Prostate gland (tissue), 2 donors: Measurements from ENCODE around the gene ARHGEF38.

Experiments used
- CTCF ChIP-seq, 4 experiments: fragments of 200-600 bp in 2 of 4; fragments of 450-650 bp in 2 of 4; sonication (generic) in 2 of 4; IDR thresholded peaks; 1 replicate in 3 of 4; 2 replicates in 1 of 4; pipeline ENCODE4 v1.5.1; 2016 to 2019; ENCODE audit warnings: antibody characterized with exemption in 4 of 4, mild to moderate bottlenecking in 2 of 4, moderate library complexity in 2 of 4
- POLR2A ChIP-seq: fragments of 450-650 bp; IDR thresholded peaks from one replicate; pipeline ENCODE4 v1.6.1; 2016; ENCODE audit warnings: antibody characterized with exemption, mild to moderate bottlenecking
- POLR2AphosphoS5 ChIP-seq: sonication (generic); formaldehyde crosslinking; IDR thresholded peaks from one replicate; pipeline ENCODE4 v1.6.1; 2017; ENCODE audit warnings: antibody characterized with exemption

GRCh38 chr4:105548483-105548882, 3.9 kb upstream of the ARHGEF38 start:
- no peak for TF ChIP-seq POLR2AphosphoS5
- no peak for TF ChIP-seq CTCF (IDR thresholded peaks at IDR 0.05)
- no peak for TF ChIP-seq POLR2A
